HUES48 (cell line): Measurements from ENCODE around the gene MGMT.

Experiments used
- H3K27ac ChIP-seq: one replicate; pipeline ENCODE4 v1.7.0; 2013; ENCODE audit warnings: low read depth, low read length, inconsistent platforms
- H3K27me3 ChIP-seq: 2 replicates; pipeline ENCODE4 v1.6.1; 2013; ENCODE audit warnings: mild to moderate bottlenecking, low read length; ENCODE audit not compliant: control insufficient read depth, insufficient read depth
- H3K36me3 ChIP-seq: 2 replicates; pipeline ENCODE4 v1.6.1; 2013; ENCODE audit warnings: low read length; ENCODE audit not compliant: control insufficient read depth, insufficient read depth
- H3K4me1 ChIP-seq: 2 replicates; pipeline ENCODE4 v1.6.1; 2013; ENCODE audit warnings: mild to moderate bottlenecking, low read length; ENCODE audit not compliant: control insufficient read depth, insufficient read depth
- H3K4me3 ChIP-seq: 2 replicates; pipeline ENCODE4 v1.5.1; 2013; ENCODE audit warnings: mild to moderate bottlenecking, low read depth, low read length
- H3K9ac ChIP-seq: 2 replicates; pipeline ENCODE4 v1.6.1; 2013; ENCODE audit warnings: mild to moderate bottlenecking, low read depth, low read length, moderate library complexity
- H3K9me3 ChIP-seq: 2 replicates; pipeline ENCODE4 v1.6.1; 2013; ENCODE audit warnings: low read length; ENCODE audit not compliant: control insufficient read depth, insufficient read depth

MGMT gene

GRCh38 chr10:129509835-129510234 is 42.8 kb downstream of the MGMT start:
- H3K4me3 ChIP-seq, result no peak overlapping the region
- no peaks in the 10 kb centered on the region for H3K36me3 ChIP-seq
- H3K9me3 ChIP-seq, result no peaks in the 10 kb centered on the region
- no peak overlapping the region for H3K27ac ChIP-seq
- no peak overlapping the region for H3K9ac ChIP-seq
- no peaks in the 10 kb centered on the region for H3K27me3 ChIP-seq
- H3K4me1 ChIP-seq, result 0 out of 2 replicates have a peak, but pooled peaks cover 4% of the 10 kb centered on the region

- 0 out of 2 replicates have a peak, but pooled peaks cover 4% of the 10 kb centered on the region for H3K4me1 ChIP-seq
- no peaks in the 10 kb centered on the region for H3K9me3 ChIP-seq
- no peaks in the 10 kb centered on the region for H3K27me3 ChIP-seq
- H3K9ac ChIP-seq, result no peak overlapping the region
- H3K27ac ChIP-seq, result no peak overlapping the region
- no peak overlapping the region for H3K4me3 ChIP-seq
- no peaks in the 10 kb centered on the region for H3K36me3 ChIP-seq
Measured at GRCh38 chr10:129511086-129511485, 44.0 kb downstream of the MGMT start.

GRCh38 chr10:129511758-129512157 is 44.7 kb downstream of the MGMT start:
- no peak overlapping the region for H3K4me3 ChIP-seq
- H3K4me1 ChIP-seq, result 0 out of 2 replicates have a peak, but pooled peaks cover 4% of the 10 kb centered on the region
- no peak overlapping the region for H3K9ac ChIP-seq
- H3K9me3 ChIP-seq, result no peaks in the 10 kb centered on the region
- no peaks in the 10 kb centered on the region for H3K27me3 ChIP-seq
- H3K27ac ChIP-seq, result no peak overlapping the region
- no peaks in the 10 kb centered on the region for H3K36me3 ChIP-seq

GRCh38 chr10:129513312-129513711 is 46.3 kb downstream of the MGMT start:
- Histone ChIP-seq H3K27ac (no peak overlapping the region), H3K9me3 (no peaks in the 10 kb centered on the region; the same call in 1 of the 2 replicates), H3K27me3 (no peaks in the 10 kb centered on the region), H3K36me3 (no peaks in the 10 kb centered on the region), H3K9ac (no peak overlapping the region), H3K4me3 (no peak overlapping the region), H3K4me1 (0 out of 2 replicates have a peak, but pooled peaks cover 4% of the 10 kb centered on the region)

DNA sequence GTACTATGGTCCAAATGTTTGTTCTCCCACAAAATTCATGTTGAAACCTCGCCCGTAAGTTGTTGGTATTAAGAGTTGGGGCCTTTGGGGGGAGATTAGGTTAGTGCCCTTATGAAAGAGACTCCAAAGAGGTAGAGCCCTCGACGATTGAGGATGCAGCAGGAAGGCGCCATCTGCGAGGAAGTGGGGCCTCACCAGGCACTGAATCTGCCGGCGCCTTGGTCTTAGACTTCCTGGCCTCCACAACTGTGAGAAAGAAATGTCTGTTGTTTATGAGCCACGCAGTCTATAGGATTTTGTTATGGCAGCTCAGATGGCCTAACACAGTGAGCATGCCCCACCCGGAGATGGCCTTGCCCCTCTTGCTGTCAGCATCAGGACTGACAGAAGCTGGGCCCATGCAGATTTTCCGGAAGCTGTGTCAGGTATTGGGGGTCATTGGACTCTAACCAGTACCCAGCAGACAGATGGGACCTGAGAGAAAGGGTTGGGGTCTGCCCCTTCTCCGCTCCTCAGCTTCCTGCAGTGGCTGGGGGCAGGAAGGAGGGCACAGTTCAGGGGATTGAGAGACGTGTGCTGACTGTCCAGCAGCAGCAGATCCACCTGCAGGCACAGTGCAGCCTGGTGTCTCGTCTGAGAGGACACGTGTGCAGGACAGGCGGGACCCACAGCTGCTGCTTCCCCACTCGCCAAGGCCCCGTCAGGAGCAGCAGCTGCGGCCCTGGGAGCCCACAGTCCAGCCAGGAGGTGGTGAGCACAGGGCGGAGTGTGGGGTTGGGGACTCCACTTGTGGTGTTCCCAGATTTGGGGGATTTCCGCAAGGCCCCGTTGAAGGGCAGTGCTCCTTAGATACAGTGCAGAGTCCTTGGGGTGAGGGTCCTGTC is 47.8 kb downstream of the MGMT start:
- Histone ChIP-seq H3K4me1 (0 out of 2 replicates have a peak, but pooled peaks cover 4% of the 10 kb centered on the region), H3K27ac (no peak overlapping the region), H3K9me3 (no peaks in the 10 kb centered on the region; the same call in 1 of the 2 replicates), H3K9ac (no peak overlapping the region), H3K36me3 (no peaks in the 10 kb centered on the region), H3K27me3 (no peaks in the 10 kb centered on the region), H3K4me3 (no peak overlapping the region)

DNA sequence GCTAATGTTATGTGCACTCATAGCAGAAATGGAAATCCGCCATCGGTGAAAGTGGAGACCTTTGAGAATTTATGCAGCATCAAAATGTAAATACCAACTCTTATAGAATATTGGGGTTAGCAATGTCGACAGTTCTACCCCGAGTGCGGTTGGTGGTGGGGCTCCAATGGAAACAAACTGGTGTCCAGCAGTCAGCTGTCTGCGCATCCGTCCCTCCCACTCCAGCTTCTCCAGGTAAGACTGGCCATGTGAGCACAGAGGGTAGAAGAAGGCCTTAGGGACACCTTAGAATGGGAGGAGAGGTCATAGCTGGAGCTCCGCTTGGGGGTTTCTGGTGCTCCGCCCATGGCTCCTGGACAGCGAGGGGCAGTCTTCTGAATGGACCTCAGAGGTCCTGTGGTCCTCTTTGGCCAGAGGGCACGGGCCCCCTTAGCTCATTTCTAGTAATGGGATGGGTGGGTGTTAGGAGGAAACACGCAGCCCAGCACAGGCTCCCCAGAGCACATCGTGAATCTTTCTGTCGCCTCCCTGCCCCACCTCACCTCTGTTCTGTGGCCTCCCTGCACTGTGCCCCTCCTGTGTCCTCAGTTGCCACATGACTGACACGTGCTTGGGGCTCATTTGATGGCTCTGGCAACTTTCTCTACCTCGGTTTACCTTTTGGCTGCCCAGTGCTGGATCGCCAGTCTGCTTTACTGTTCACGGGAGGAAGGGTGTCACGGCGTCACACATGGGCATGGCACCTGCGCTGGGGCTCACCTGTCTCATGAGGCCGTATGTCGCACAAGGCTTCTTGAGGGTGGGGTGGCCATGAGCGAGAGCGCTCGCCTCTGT is 50.0 kb downstream of the MGMT start:
- Histone ChIP-seq H3K4me3 (no peak overlapping the region), H3K27ac (no peak overlapping the region), H3K4me1 (peaks cover 10% of the 10 kb centered on the region), H3K9ac (no peak overlapping the region), H3K36me3 (no peaks in the 10 kb centered on the region), H3K9me3 (no peaks in the 10 kb centered on the region; the same call in 1 of the 2 replicates), H3K27me3 (no peaks in the 10 kb centered on the region)

DNA sequence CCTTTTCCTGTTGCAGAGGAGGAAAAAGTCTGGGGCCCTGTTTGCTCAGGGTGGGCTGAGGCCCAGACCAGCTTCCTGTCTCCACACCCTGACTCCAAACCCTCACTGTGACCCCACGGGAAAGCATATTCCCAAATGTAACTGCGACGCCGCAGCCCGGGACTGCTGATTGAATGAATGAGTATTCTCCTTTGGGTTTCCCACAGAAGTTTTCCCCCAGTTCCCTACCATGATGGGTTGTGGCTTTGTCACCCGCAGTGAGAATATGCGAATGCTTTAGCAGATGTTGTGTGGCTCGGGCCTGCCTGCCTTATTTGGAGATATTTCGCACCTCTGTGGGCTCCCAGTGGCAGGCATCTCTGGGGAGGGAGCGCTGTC is 50.6 kb downstream of the MGMT start:
- Histone ChIP-seq H3K9me3 (no peaks in the 10 kb centered on the region; the same call in 1 of the 2 replicates), H3K36me3 (no peaks in the 10 kb centered on the region), H3K27me3 (no peaks in the 10 kb centered on the region), H3K4me1 (peaks cover 14% of the 10 kb centered on the region), H3K9ac (no peak overlapping the region), H3K4me3 (no peak overlapping the region), H3K27ac (no peak overlapping the region)

GRCh38 chr10:129518793-129519192 is 51.8 kb downstream of the MGMT start:
- H3K9me3 ChIP-seq, result no peaks in the 10 kb centered on the region; the same call in 1 of the 2 replicates
- H3K27me3 ChIP-seq, result no peaks in the 10 kb centered on the region
- no peaks in the 10 kb centered on the region for H3K36me3 ChIP-seq
- peaks cover 10% of the 10 kb centered on the region for H3K4me1 ChIP-seq
- no peak overlapping the region for H3K27ac ChIP-seq
- H3K9ac ChIP-seq, result no peak overlapping the region
- no peak overlapping the region for H3K4me3 ChIP-seq

DNA sequence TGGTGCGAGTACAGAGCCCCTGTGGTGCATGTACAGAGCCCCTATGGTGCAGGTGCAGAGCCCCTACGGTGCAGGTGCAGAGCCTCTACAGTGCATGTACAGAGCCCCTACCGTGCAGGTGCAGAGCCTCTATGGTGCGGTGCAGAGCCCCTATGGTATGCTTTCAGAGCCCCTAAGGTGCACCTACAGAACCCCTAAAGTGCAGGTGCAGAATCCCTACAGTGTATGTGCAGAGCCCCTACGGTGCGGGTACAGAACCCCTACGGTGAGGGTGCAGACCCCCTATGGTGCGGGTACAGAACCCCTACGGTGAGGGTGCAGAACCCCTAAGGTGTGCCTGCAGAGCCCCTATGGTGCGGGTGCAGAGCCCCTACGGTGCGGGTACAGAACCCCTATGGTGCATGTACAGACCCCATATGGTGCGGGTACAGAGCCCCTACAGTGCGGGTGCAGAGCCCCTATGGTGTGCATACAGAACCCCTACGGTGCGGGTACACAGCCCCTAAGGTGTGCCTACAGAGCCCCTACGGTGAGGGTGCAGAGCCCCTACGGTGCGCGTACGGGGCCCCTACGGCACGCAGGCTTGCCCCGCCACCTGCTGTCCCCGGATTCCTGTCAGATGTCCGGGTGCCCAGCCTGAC is 53.5 kb downstream of the MGMT start:
- Histone ChIP-seq H3K4me3 (no peak overlapping the region), H3K9me3 (no peaks in the 10 kb centered on the region; the same call in 1 of the 2 replicates), H3K36me3 (no peaks in the 10 kb centered on the region), H3K4me1 (peaks cover 10% of the 10 kb centered on the region), H3K27ac (no peak overlapping the region), H3K9ac (no peak overlapping the region), H3K27me3 (no peaks in the 10 kb centered on the region)

DNA sequence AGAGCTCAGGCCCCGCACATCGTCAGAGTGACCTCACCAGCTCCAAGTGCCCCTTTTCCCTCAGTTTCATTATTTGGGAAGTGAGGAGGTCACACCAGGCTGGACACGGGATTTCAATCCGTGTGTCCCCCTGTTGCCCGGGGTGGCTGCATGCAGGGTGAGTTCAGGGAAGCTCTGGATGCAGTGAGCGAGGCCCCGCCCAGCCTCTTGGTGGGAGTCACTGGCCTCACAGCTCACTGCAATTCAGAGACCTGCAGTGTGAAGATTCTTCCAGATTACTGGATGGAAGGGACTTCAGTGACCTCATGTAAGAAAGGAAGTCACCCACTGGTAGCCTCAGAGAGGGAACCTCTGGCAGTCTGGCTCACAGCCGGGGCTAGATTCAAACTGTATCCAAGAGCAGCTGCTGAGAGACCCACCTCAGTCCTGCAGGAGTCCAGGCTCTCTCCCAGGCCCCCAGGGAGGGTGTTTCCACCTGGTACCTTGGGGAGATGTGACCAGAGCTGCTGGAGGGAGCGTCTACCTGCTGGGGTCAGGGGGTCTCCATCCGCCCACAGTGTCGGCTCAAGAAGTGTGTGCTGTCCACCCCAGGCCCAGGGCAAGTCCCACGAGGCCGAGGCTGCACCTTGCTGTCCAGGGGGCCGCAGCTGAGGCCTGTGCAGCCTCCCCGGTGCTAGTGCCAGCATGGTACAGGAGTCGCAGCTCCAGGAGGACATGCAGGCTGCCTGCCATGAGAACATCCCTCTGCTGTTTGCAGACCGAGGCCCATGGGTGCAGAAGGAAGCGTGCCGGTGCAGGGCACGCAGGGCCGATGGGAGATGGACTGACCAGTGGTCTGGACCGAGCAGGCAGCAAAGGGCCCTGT is 54.4 kb downstream of the MGMT start:
- no peak overlapping the region for H3K27ac ChIP-seq
- H3K9ac ChIP-seq, result no peak overlapping the region
- no peaks in the 10 kb centered on the region for H3K27me3 ChIP-seq
- no peak overlapping the region for H3K4me3 ChIP-seq
- no peaks in the 10 kb centered on the region for H3K36me3 ChIP-seq
- no peaks in the 10 kb centered on the region; the same call in 1 of the 2 replicates for H3K9me3 ChIP-seq
- H3K4me1 ChIP-seq, result peaks cover 10% of the 10 kb centered on the region
